IPS-NIHi11 (cell line): ENCODE measurements around the gene SLC28A3.

Experiments
- DNase-seq: peaks from one replicate; pipeline ENCODE4 v3.0.0; 2012; ENCODE audit warnings: mixed read lengths, low spot score

The SLC28A3 gene

DNA sequence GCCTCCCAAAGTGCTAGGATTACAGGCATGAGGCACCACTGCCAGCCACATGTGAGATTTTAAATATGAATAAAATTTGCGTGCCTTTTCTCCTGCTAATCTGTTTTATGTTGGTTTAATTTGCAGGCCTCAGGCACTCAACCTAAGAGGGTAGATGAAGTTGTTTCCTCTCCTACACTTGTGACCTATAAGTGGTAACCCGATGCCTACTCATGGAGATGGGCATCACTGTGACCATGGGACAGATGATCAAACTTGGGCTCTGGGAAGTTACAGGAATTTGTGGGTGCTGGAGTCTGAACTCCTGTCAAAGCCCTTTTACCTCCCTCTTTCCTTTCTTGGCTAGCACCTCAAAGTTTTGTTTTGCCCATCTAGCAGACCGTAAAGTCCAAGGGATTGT is 1.1 kb downstream of the SLC28A3 start:
- DNase-seq = no peak

DNA sequence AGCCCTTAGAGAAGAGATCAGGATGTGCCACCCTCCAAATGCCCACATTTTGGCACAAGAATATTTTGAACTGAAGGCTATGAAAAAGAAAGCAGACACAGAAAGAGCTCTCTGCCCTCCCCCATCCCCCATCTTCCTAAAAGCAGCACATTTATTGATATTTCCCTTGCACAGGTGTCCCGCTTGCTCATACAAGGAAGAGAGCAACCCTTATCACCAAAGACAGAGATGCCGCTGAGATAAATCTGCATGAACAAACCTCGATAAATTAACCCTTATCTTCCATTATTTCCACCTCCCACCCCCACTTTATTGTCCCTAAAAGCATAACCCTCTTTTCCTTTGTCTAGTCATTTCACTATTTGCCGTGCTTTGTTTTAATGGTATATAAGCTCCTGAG is 1.8 kb downstream of the SLC28A3 start:
- DNase-seq = no peak

DNA sequence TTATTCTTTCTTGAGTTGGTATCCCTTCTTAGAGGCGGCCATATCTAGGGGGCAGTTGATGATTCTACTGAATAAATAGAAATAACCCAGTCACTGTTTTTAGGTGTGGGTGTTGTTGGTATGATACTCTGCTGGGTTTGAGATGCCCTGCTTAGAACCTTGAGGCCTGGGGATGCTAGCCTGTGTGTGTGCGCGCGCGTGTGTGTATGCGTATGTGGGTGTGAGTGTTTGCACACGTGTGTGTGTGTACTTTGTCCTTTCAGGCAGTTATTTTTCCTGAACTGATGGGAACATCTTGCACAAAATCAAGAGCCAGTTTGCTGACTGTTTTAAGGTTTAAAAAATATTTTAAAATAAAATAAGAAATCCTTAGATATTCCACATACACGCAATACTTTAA is 3.3 kb downstream of the SLC28A3 start:
- no peak for DNase-seq

DNA sequence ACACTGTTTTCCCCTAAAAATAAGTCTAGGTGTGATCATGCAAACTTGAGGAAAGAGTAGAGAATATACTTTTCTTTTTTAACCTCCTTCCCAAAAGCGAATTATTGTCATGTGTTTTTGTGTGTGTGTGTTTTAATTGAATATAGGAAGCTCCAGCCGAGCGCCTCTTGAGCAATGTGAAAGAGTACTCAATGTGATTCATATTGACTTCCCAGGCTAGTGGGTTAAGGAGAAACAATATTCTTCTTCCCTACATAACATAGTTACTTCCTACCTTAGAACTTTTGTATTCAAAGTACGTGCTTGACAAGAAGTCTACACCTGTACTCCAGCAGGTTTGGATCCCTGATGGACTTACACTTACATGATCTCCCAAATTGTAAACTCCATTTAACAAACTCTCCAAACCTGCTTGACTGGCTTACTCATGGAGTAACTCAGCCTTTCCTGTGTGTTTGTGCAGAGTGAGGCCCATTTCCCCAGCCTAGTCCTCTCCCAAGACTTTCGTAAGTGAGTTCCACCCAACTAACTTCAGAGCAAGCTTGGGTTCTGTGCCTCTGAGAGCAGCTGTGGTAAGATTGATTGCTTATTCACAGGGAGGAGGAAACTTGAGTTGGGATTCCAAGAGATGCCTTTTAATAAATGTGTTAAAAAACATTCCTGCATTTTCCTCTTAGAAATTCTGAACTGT is 9.3 kb downstream of the SLC28A3 start:
- DNase-seq = no peak

DNA sequence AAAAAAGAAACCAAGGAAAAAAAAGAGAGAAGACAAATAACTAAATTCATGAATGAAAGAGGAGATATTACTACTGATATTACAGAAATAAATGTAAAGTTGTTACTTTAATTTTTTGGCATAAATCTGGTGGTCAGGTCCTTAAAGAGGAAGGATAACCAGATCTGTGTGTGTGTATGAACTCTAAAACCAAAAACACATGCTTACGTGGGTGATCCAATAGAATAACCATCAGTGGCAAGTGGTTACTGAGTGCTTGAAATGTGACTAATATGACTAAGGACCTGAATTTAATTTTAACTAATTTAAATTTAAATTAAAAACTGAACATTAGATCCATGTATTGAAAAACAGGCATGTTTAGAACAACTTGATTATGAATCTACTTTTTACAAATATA is 10.3 kb downstream of the SLC28A3 start:
- DNase-seq = no peak

DNA sequence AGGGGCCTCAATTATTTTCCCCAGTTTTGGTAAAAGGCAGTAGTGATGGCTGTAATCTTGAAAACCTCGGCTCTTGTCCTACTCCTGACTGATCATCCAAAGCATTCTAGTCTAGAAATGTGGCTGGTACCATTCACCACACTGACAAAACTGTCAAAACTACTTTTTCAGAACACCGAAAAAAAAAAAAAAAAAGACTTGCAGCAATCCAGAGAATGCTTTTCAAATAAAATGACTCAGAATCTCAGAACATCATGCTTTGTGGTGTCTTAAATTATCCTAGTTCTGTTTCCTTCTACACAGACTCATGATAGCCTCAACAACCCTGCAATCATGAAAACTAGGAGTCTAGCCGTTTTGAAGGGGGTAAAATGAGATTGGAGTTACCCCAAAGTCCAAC is 13.4 kb downstream of the SLC28A3 start:
- no peak for DNase-seq

DNA sequence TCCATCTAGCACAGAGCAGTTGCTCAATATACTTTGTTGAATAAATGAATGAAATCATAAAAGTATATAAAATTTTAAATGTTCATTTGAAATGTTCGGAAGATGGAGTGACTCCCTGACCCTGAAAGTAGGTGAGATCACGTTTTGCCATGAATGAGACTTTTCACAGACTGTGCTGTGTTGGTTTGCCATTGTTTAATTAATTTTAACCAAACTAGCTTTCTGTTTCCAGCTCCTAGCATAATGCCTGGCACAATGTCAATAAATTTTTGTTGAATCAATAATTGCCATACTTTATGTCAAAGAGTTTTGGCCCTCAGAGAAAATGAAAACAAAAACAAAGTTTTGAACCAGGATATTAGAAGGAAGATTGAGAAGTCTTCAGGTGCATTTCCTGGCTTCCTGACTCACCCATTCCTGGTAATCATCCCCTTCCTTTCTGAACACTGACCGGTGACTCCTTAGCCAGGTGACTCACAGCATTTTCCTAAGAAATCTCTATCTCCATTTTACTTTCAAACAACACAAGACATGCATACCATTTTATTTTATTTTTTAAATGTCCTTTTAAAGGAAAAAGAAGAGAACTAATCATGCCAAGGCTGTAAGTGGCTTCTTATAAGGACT is 15.1 kb downstream of the SLC28A3 start:
- no peak for DNase-seq

DNA sequence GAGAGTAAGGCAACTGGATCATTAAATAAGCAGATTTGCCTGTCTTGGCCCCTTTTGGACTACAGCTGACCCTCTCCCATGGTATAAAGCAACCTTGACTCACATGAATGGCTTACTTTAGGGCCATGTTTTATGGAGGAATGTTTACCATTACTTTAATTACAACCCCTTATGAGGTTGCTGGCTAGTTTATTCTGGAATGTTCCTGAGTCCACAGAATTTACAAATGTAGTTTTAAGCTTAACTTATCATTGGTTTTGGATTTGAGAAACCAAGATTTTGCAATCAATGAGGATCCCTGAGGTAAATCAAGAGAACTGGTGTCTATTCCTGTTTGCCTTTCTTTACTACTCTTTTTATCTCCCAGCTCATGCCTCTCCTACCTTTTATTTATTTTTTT is 15.7 kb downstream of the SLC28A3 start:
- no peak for DNase-seq

DNA sequence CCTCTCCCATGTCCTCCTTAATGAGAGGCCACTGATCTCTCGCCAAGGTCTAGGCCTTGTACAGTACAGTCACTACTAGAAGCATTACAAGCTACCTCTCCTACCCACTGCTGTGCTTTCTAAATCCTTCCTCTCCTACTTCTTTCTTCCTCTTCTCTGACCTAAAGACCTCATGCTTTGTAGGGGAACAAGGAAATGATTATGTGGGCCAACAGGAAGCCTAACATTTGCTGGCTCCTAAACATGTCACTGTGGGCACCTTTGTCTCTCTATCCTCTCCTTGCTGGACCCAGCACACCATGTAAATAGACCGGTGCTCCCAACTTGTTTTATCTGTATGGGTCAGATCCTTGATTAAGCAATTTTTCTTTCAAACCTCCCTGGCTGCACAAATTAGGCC is 16.7 kb downstream of the SLC28A3 start:
- no peak for DNase-seq

DNA sequence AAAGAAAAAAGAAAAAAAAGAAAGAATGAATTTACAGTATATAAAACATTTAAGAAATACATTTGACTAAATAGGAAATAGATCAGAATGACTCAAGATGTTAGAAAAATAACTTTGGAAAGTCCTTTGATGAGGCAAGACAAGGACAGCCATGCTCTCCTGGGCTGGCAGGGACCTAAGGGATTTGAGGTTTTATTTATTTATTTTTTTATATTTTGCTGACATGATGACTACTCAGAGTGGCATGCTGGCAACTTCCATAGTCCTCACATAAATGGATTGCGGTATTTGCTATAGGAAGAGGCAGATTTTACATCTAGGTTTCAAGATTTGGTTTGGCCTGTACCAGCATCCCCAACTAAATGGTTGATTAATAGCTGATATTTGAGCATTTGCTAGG is 17.7 kb downstream of the SLC28A3 start:
- DNase-seq = no peak

DNA sequence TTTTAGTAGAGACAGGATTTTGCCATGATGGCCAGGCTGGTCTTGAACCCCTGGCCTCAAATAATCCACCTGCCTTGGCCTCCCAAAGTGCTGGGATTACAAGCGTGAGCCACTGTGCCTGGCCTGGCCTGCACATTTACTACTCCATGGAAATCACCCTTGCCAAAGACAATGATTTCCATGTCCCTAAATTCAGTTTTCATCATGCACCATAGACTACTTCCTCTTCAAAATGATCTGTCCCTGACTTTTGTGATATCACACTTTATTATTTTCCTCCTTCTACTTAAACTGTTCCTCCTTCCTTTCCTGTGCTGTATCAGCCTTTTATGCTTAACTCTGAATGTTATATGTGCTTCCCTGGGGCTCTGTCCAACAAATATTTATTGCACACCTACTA is 20.3 kb downstream of the SLC28A3 start:
- DNase-seq = no peak

DNA sequence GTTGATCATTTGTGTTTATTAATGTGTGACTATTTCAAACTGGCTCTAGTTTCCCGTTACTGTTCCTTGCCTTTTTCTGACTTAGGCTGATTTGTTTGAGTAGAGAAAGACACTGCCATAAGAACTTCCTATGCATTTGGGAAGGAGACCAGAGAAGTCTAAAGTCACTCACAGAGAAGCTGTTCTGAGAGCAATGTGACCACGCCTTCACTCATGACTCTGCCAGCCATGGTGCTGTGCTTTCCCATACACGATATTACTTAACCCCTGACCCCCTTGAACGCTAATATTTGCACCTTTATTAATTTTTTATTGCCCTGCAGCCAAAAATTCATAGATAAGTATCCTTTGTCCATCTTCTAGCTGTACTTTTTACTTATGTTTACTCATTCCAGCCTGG is 20.9 kb downstream of the SLC28A3 start:
- DNase-seq = no peak

DNA sequence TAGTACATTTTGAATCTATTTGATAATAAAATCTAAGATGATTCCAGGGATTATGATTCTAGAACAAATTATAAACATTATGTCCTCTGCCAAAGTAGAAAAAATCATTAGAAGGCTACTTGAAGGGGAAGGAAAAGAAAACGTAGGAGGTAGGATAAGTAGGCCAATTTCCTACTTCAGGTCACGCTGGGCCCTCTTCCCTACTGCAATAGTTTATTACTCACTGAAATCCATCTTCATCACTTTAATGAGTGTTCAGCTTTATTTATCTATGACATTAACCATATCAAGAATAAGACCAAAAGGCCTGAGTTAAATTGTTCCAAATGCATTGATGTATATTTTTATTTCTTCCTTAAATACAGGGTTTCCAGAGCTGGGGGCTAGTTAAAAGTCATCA is 21.6 kb downstream of the SLC28A3 start:
- no peak for DNase-seq

DNA sequence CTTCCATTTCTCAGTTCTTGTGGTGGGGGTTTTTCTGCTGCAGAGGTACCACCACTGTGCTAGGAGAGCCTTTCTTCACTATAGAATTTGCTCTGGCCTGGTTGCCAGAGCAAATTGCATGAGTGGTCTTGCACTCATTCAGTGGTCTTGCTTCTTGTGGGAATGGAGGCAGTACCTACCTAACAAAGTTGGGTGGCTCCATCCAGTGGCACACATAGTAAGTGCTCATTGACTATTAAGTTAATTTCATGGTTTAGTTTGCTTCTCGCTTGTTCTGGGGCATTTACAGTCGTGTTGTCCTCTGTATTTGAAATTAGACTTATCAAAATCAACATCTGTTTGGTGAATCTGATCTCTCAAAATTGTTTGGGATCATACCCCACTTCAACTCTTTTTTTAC is 23.0 kb downstream of the SLC28A3 start:
- peak; percentile 23 for DNase-seq

DNA sequence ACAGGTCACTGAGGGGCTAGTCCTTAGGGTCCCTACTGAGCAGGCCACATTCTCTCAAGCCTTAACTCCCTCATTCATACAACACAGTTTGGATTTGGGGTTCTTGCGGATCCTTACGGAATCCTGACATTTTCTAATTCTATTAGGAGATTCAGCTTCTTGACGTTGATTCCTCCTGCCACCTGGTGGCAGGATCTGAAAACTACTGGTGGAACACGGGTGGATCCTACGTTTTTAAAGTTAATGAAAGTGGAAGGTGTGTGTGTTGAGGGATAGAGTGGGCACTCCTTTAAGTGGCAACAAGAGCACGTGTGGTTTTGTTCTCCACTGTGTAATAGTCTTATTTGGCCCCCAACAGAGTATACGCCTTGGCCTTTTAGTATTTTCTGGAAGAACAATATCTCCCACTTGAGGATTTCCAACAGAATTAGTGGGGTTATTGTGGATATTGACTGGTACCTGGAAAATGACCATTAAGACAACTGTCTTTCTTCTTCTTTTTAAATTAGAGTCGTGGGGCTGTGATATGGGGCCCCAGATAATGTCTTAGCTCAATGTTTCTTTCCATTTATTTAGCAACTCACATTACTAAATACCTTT is 25.2 kb downstream of the SLC28A3 start:
- DNase-seq = peak; percentile 70

DNA sequence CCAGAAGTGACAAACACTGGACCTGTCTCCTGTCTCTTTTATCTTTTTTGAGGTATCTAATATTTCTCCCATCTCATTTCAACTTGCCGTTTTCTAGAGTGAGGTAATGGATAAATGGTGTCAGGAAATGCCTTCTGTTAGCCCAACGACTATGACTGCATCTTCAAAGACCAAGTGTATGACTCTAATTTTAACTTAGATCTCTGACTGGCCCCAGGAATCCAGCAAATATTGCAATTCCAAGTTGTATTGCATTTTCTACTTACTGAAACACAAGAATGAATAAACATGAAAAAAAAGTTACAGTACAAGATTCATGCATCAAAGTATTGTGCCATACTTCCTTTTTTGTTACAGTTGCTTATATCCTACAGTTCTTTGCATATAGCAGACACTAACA is 26.3 kb downstream of the SLC28A3 start:
- no peak for DNase-seq

DNA sequence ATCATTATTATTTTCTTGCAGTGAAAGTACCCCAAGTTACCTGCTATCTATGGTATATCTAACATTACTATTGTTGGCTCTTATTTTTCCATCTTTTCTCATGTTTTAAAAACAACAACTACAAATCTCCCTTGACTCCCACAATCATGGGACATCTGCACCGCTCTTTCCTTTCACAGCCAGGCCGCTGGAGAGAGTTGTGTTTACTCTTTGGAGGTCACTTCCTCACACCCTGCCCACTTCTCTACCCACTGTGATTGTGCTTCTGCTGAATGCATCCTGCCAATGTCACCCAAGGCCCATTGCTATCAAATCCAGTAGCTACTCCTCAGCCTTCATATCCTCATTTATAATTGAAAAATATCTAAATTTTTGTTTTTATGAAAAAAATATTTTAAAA is 29.7 kb downstream of the SLC28A3 start:
- DNase-seq = no peak

DNA sequence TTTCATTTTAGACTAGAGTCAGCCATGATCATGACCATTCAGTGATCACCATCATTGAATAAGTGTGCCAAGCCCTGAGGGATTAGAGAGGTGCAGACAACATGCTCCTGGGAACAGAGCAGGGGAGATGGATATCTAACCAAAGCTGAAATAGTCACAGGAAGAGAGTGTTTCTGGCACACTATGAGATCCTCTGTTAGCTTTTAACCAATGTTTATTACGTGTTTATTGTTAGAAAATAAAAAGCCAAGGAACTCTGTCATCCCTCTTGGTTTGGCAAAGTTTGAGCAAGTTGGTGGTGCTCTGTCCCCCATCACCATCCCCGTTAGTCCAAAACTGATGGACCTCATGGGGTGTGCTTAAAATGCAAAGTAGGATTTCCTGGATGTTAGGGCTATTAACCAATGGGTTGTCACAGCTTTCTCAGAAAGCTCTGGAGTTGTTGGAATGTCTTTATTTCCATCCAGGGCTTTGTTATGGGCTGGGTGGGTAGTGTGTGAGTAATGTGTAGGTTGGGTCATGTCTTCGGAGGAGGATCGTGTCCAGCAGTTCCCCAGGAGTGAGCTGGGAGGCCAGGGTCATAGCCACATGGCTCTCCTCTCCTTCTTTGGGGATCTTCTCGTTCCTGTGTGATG is 34.9 kb downstream of the SLC28A3 start:
- DNase-seq = peak; percentile 31

DNA sequence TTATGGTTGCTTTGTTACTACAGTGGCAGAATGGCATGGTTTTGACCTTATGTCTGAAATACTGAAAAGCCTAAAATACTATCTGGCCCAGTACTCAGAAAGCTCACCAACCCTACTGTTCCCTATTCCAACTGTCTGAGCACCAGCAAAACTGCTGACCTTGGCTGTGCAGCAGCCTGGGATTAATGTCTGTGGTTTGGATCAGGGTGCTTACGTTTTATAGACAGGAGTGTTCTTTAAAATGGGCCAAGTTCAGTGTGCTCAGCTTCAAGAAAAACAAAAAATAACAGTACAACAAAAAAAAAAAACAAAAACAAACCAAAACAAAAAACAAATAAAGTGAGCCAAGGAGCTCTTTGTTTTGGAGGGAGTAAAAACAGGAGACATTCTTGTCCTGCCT is 36.4 kb downstream of the SLC28A3 start:
- DNase-seq = no peak

DNA sequence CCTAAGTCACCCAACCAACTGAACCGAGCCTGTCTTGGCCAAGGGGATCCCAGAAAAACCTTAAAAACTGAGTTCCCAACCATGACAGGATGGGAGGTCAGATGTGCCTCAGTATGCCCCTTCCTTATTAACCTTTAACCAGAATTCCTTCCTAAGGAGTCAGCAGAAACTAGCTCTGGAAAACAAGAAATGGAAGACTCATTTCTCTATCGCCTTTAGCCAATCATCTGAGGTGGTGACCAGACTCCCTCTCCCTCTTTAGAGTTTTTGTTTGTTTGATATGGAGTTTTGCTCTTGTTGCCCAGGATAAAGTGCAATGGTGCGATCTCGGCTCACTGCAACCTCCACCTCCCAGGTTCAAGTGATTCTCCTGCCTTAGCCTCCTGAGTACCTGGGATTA is 37.5 kb downstream of the SLC28A3 start:
- no peak for DNase-seq

DNA sequence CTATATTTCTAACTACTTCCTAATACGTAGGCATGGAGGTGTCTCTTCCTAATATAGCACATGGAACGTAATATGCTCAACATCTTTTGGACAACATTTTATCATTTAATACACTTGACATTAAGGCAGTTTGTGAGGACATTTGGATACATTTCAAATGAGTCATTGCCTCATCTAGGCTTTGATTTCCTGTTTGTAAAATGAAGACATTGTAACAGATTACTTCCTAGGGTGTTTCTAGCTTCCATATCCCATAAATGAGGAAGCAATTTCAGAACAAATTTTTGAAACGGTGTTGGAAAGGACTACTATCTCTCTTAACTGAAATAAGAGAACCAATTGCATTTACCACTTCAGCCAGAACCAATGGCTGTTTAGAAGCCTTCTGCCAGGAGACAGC is 38.7 kb downstream of the SLC28A3 start:
- no peak for DNase-seq

DNA sequence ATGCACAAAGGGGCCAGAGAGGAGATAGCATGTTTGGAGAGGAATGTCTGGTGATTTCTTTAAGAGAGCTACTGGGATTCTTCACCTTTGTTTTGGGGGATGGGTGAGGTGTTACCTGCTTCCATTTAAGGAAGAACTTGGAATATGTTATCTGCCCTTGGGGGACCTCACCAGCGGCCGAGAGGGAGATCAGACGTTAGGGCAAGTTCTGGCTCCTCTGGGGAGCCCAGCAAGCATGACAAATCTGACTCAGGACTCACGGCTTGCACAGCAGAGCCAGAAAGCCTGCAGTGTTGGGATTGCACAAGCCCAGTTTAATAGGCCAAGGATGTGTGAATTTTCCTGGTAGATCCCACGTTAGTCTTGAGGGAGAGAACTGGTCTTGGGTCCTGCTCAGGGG is 40.3 kb downstream of the SLC28A3 start:
- DNase-seq = peak; percentile 15

DNA sequence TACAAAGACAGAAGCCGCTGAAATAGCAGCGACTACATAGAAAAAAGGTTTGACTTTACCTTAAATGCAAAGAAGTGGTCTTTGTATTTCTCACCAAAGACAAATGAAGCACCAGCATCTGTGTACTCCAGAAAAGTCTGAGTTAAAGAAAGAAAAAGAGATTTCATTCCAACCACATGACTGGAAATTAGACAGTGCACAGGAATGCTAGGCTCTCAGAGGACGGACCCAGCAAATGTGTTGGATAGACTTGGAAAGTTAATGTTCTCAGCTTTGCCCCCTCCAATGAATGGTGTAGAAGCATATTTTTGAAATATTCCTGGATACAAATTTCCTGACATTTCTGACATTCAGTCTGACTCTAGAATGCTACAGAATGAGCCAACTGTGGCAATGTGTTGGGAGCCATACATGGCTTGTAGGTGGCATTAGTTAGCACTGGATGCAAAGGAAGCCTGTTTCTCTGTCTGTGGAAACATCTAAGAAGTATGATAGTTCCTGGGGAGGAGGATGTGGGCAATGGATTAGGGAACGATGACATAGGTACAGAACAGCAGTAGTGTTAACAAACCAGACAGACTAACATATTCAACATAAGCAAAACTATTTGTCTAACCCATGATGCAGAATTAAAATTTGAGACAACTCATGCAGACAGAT is 43.3 kb downstream of the SLC28A3 start:
- no peak for DNase-seq
